Ovary (tissue), 9 donors: ENCODE data around the gene TRIO. TPM values are rescaled to one million over a fixed set of nuclear protein-coding genes. Genes with fewer than 3 reads are reported as not detected.

Experiments used
- DNase-seq, 5 donors: peaks; one replicate each; pipeline ENCODE4 v3.0.0-alpha.2; 2019 to 2020
- H3K27ac ChIP-seq, 2 donors: fragments of 200-600 bp; one replicate each; pipeline versions ENCODE4 v1.5.1 to v1.8.0; 2019 to 2022
- H3K27me3 ChIP-seq: fragments of 200-600 bp; one replicate; pipeline ENCODE4 v1.8.0; 2022
- H3K36me3 ChIP-seq: fragments of 200-600 bp; sonication (generic); one replicate; pipeline ENCODE4 v1.5.1; 2019
- H3K4me1 ChIP-seq: one replicate; pipeline ENCODE4 v1.8.1; 2013; ENCODE audit warnings: mild to moderate bottlenecking, moderate library complexity; ENCODE audit not compliant: insufficient read depth
- H3K4me3 ChIP-seq: fragments of 200-600 bp; sonication (generic); one replicate; pipeline ENCODE4 v1.5.1; 2017
- H3K9me3 ChIP-seq, 2 donors: fragments of 200-600 bp in 1 of 2; sonication (generic) in 1 of 2; one replicate each; pipeline versions ENCODE4 v1.5.1 to v1.8.1; 2013 to 2019; ENCODE audit warnings: mild to moderate bottlenecking in 1 of 2, moderate library complexity in 1 of 2
- CTCF ChIP-seq, 3 donors: fragments of 450-650 bp in 2 of 3; fragments of 200-600 bp in 1 of 3; IDR thresholded peaks; one replicate each; pipeline versions ENCODE4 v1.5.1 to v1.8.0; 2016 to 2022; ENCODE audit warnings: antibody characterized with exemption in 3 of 3, mild to moderate bottlenecking in 1 of 3
- EP300 ChIP-seq: sonication (generic); formaldehyde crosslinking; IDR thresholded peaks from one replicate; pipeline ENCODE4 v1.6.1; 2017; ENCODE audit warnings: antibody characterized with exemption
- POLR2A ChIP-seq: fragments of 450-650 bp; IDR thresholded peaks from one replicate; pipeline ENCODE4 v1.6.1; 2017; ENCODE audit warnings: antibody characterized with exemption, mild to moderate bottlenecking, moderate library complexity
- WGBS, 3 donors: extraction: QIAGEN DNeasy Blood & Tissue Kit in 1 of 3; methylation state at CpG; one replicate each; pipeline versions ENCODE4 v1.1.5 to v1.1.7; 2013 to 2017; 5-methylcytosine and 5-hydroxymethylcytosine counted together
- intact Hi-C, 4 donors: fragments of 100-400 bp; cut with DNase I; formaldehyde crosslinking; loops; one replicate each; pipeline versions ENCODE4 v1.11.0 to v1.15.1; 2022 to 2023
- polyA plus RNA-seq, 2 donors: library from polyadenylated mRNA; stranded (reverse); fragments of 200-250 nt in 1 of 2; fragments of 350-450 nt in 1 of 2; fragmentation: Illumina TruSeq in 1 of 2; extraction: RNeasy Lipid Tissue Mini Kit (QIAGEN cat#74804) in 1 of 2; gene quantifications; one replicate each; pipeline ENCODE4 v1.2.3, GENCODE V29; 2013 to 2014
- total RNA-seq, 7 donors: library from RNA; depleted of rRNA in 2 of 7; stranded (reverse); fragments of >200 nt in 2 of 7; fragmentation: NEBNext Ultra II Directional in 3 of 7; extraction: Animal tissue kit (Norgen Biotek cat#: 25700) in 3 of 7; gene quantifications; one replicate each; pipeline versions ENCODE4 v1.1.0 to v1.2.4, GENCODE V29; 2016 to 2023
- donor health status: DM: no; HTN: no; CAD: no; lungs with moderate emphysema.
- donor health status: DM: no; HTN: no; CAD: no.
- donor health status: Bipolar disorder and iron deficiency.
- donor health status: DM: yes; HTN: yes; CAD: no.
- donor health status: DM: no; HTN: no; CAD: no.
- donor health status: DM: yes; HTN: yes; CAD: no.

TRIO gene
- total and polyA plus RNA-seq, 9 donors = 58.4 to 268 (median 125) TPM

GRCh38 chr5:14506140-14506538, 363.0 kb downstream of the TRIO start:
- H3K27ac ChIP-seq = no peak overlapping the region
- H3K36me3 ChIP-seq = no peaks in the 10 kb centered on the region
- WGBS, 3 donors = 70 to 77% (median 72%) methylated on average over 7 of the region's 7 CpGs
- no peaks in the 10 kb centered on the region for H3K4me1 ChIP-seq
- intact Hi-C loops = no loop called here
- no peak for DNase-seq
- no peak for TF ChIP-seq EP300
- no peak for TF ChIP-seq POLR2A
- no peak for TF ChIP-seq CTCF (IDR thresholded peaks at IDR 0.05)
- no peaks in the 10 kb centered on the region for H3K27me3 ChIP-seq
- H3K4me3 ChIP-seq = no peak overlapping the region
- no peaks in the 10 kb centered on the region for H3K9me3 ChIP-seq

- Histone ChIP-seq H3K9me3 (no peaks in the 10 kb centered on the region), H3K36me3 (no peaks in the 10 kb centered on the region), H3K27me3 (no peaks in the 10 kb centered on the region), H3K4me1 (no peaks in the 10 kb centered on the region), H3K27ac (no peak overlapping the region), H3K4me3 (no peak overlapping the region)
- intact Hi-C loops = no loop called here
- 92 to 96% (median 93%) methylated on average over 16 of the region's 16 CpGs for WGBS, 3 donors
- DNase-seq = no peak
- TF ChIP-seq CTCF (IDR thresholded peaks at IDR 0.05) = no peak
- no peak for TF ChIP-seq EP300
- no peak for TF ChIP-seq POLR2A
Measured at GRCh38 chr5:14506661-14507060, 363.5 kb downstream of the TRIO start.

- WGBS, 3 donors = 88 to 91% (median 90%) methylated on average over 21 of the region's 21 CpGs
- no peak for DNase-seq
- Histone ChIP-seq H3K36me3 (no peaks in the 10 kb centered on the region), H3K27me3 (no peaks in the 10 kb centered on the region), H3K27ac (no peak overlapping the region), H3K9me3 (no peaks in the 10 kb centered on the region), H3K4me1 (no peaks in the 10 kb centered on the region), H3K4me3 (no peak overlapping the region)
- TF ChIP-seq POLR2A = no peak
- no peak for TF ChIP-seq EP300
- TF ChIP-seq CTCF (IDR thresholded peaks at IDR 0.05) = no peak
- intact Hi-C loops = no loop called here
Measured at GRCh38 chr5:14507156-14507941, 364.2 kb downstream of the TRIO start.

- no peak overlapping the region for H3K4me3 ChIP-seq
- H3K4me1 ChIP-seq = no peaks in the 10 kb centered on the region
- H3K27ac ChIP-seq = no peak overlapping the region
- H3K36me3 ChIP-seq = no peaks in the 10 kb centered on the region
- TF ChIP-seq CTCF (IDR thresholded peaks at IDR 0.05) = no peak
- no peak for TF ChIP-seq EP300
- no peak for TF ChIP-seq POLR2A
- intact Hi-C loops = no loop called here
- WGBS, 3 donors = 90 to 91% (median 91%) methylated on average over 20 of the region's 20 CpGs
- H3K27me3 ChIP-seq = no peaks in the 10 kb centered on the region
- H3K9me3 ChIP-seq = no peaks in the 10 kb centered on the region
- no peak for DNase-seq
Measured at GRCh38 chr5:14508046-14508445, 364.9 kb downstream of the TRIO start.
